Lung (tissue), 12 donors: Measurements from ENCODE around the gene NDC1. TPM values are rescaled to one million over a fixed set of nuclear protein-coding genes. Genes with fewer than 3 reads are reported as not detected.
"Not testable (repeated sequence)": the region's sequence is repeated elsewhere in the genome, so short reads cannot be mapped to it uniquely, and the experiment has no call there.

Experiments used
- ATAC-seq: fragments of 200-7000 bp; cut with Tn5 transposase; one replicate; pipeline ENCODE4 v1.9.1; 2020; ENCODE audit warnings: moderate number of reproducible peaks; ENCODE audit not compliant: insufficient read depth, low FRiP score
- DNase-seq, 3 donors: peaks; one replicate each; pipeline ENCODE4 v3.0.0-alpha.2; 2013 to 2017
- H3K27ac ChIP-seq, 2 donors: one replicate each; pipeline ENCODE4 v1.5.1; 2013; ENCODE audit warnings: mild to moderate bottlenecking in 2 of 2, moderate library complexity in 2 of 2, control low read depth in 1 of 2, inconsistent platforms in 1 of 2, low read depth in 1 of 2, low read length in 1 of 2
- H3K27me3 ChIP-seq, 3 donors: one replicate each; pipeline ENCODE4 v1.5.1; 2013; ENCODE audit warnings: low read length in 2 of 3; ENCODE audit not compliant: control insufficient read depth in 3 of 3, insufficient read depth in 3 of 3
- H3K36me3 ChIP-seq, 4 donors: one replicate each; pipeline ENCODE4 v1.5.1; 2013; ENCODE audit warnings: low read length in 4 of 4, mild to moderate bottlenecking in 1 of 4, moderate library complexity in 1 of 4; ENCODE audit not compliant: control insufficient read depth in 4 of 4, insufficient read depth in 4 of 4
- H3K4me1 ChIP-seq, 5 donors: one replicate each; pipeline ENCODE4 v1.5.1; 2013; ENCODE audit warnings: low read length in 5 of 5, mild to moderate bottlenecking in 2 of 5, moderate library complexity in 1 of 5; ENCODE audit not compliant: control insufficient read depth in 5 of 5, insufficient read depth in 5 of 5
- H3K4me3 ChIP-seq: one replicate; pipeline ENCODE4 v1.5.1; 2013; ENCODE audit warnings: mild to moderate bottlenecking, control low read depth, moderate library complexity
- H3K9ac ChIP-seq, 2 donors: one replicate each; pipeline ENCODE4 v1.5.1; 2013; ENCODE audit warnings: low read length in 2 of 2, control low read depth in 1 of 2; ENCODE audit not compliant: insufficient read depth in 1 of 2
- H3K9me3 ChIP-seq, 4 donors: one replicate each; pipeline ENCODE4 v1.5.1; 2013; ENCODE audit warnings: low read length in 3 of 4, mild to moderate bottlenecking in 1 of 4, moderate library complexity in 1 of 4; ENCODE audit not compliant: control insufficient read depth in 4 of 4, insufficient read depth in 3 of 4
- CTCF ChIP-seq: IDR thresholded peaks from 2 replicates; pipeline ENCODE4 v1.5.1; 2012; ENCODE audit warnings: mild to moderate bottlenecking; ENCODE audit errors: control extremely low read depth, extremely low read depth
- WGBS, 2 donors: extraction: QIAGEN DNeasy Blood & Tissue Kit; methylation state at CpG; one replicate each; pipeline ENCODE4 v1.1.7; 2013; 5-methylcytosine and 5-hydroxymethylcytosine counted together
- polyA plus RNA-seq, 2 donors: library from polyadenylated mRNA; stranded (reverse); fragments of 200-250 nt; gene quantifications; one replicate each; pipeline ENCODE4 v1.2.1, GENCODE V29; 2013
- total RNA-seq, 2 donors: library from RNA; depleted of rRNA in 1 of 2; stranded (reverse); fragments of >200 nt in 1 of 2; gene quantifications; one replicate each; pipeline ENCODE4 v1.2.1, GENCODE V29; 2014 to 2021
- donor health status: control.
- donor health status: control.
- donor health status: Bipolar disorder and iron deficiency.
- donor health status: healthy.
- donor health status: DM: yes; HTN: yes; CAD: no.

The NDC1 gene
- total and polyA plus RNA-seq, 4 donors, result 3.9 to 16.7 (median 7.6) TPM

- H3K27me3 ChIP-seq, result no peaks in the 10 kb centered on the region
- H3K36me3 ChIP-seq, result peaks cover 0 to 3% (median 0%) of the 10 kb centered on the region in 4 donors
- DNase-seq (no peak), ATAC-seq (no peak)
- no peaks in the 10 kb centered on the region for H3K4me1 ChIP-seq
- H3K27ac ChIP-seq, result no peak overlapping the region
- H3K9ac ChIP-seq, result no peak overlapping the region
- TF ChIP-seq CTCF, result no peak
- WGBS, 2 donors, result 97% methylated on average over 2 of the region's 2 CpGs
- H3K4me3 ChIP-seq, result no peak overlapping the region
- no peaks in the 10 kb centered on the region for H3K9me3 ChIP-seq
Measured at GRCh38 chr1:53763911-53764310, 74.2 kb downstream of the NDC1 start.

- peaks cover 0 to 2% (median 0%) of the 10 kb centered on the region in 4 donors for H3K36me3 ChIP-seq
- H3K9ac ChIP-seq, result no peak overlapping the region
- no peak for DNase-seq
- H3K4me1 ChIP-seq, result no peaks in the 10 kb centered on the region
- H3K9me3 ChIP-seq, result no peaks in the 10 kb centered on the region
- H3K4me3 ChIP-seq, result no peak overlapping the region
- ATAC-seq, result no peak
- TF ChIP-seq CTCF, result no peak
- no peaks in the 10 kb centered on the region for H3K27me3 ChIP-seq
- no peak overlapping the region for H3K27ac ChIP-seq
- 89 to 97% methylated on average over 4 of the region's 4 CpGs for WGBS, 2 donors
Measured at GRCh38 chr1:53763461-53763860, 74.6 kb downstream of the NDC1 start.

- H3K27me3 ChIP-seq, H3K9ac ChIP-seq, DNase-seq, H3K9me3 ChIP-seq, ATAC-seq, H3K36me3 ChIP-seq, H3K27ac ChIP-seq, H3K4me3 ChIP-seq, H3K4me1 ChIP-seq: not testable (repeated sequence)
- whole genome bisulfite sequencing, 2 donors, result 86 to 90% methylated on average over 7 of the region's 7 CpGs
Measured at GRCh38 chr1:53760497-53760896, 77.6 kb downstream of the NDC1 start.

GRCh38 chr1:53755874-53756273 is 82.2 kb downstream of the NDC1 start:
- Histone ChIP-seq H3K27me3 (no peaks in the 10 kb centered on the region), H3K9ac (no peak overlapping the region), H3K36me3 (no peaks in the 10 kb centered on the region), H3K4me3 (no peak overlapping the region), H3K4me1 (no peaks in the 10 kb centered on the region), H3K9me3 (peaks cover 0 to 2% (median 0%) of the 10 kb centered on the region in 4 donors), H3K27ac (no peak overlapping the region)
- DNase-seq, result peak; percentile 70 to 72 (median 71)
- ATAC-seq, result no peak
- TF ChIP-seq CTCF, result no peak
- 81 to 82% methylated on average over 5 of the region's 5 CpGs for WGBS, 2 donors
